H1 (cell line): ENCODE results near the gene FERMT2. TPM values are rescaled to one million over a fixed set of nuclear protein-coding genes. Genes with fewer than 3 reads are reported as not detected.

Experiments used
- BACH1 ChIP-seq: IDR thresholded peaks from 2 replicates; pipeline ENCODE4 v1.6.1; 2012; ENCODE audit warnings: low read length, improper control_type of control experiment
- CEBPB ChIP-seq: IDR thresholded peaks from 2 replicates; pipeline ENCODE4 v1.6.1; 2012; ENCODE audit warnings: low read depth, low read length
- CREB1 ChIP-seq: IDR thresholded peaks from 2 replicates; pipeline ENCODE4 v1.6.1; 2012; ENCODE audit warnings: inconsistent platforms
- FOSL1 ChIP-seq: IDR thresholded peaks from 2 replicates; pipeline ENCODE4 v1.6.1; 2011; ENCODE audit warnings: mild to moderate bottlenecking, low read depth, low read length, moderate library complexity; ENCODE audit not compliant: insufficient read depth
- KDM1A ChIP-seq: fragments of 200-600, 300-600 bp; sonication (generic); IDR thresholded peaks from 2 replicates; pipeline ENCODE4 v1.7.1; 2016; ENCODE audit warnings: mild to moderate bottlenecking, low read length, borderline replicate concordance
- MAFK ChIP-seq: IDR thresholded peaks from 2 replicates; pipeline ENCODE4 v1.6.1; 2012; ENCODE audit warnings: low read depth, mild to moderate bottlenecking, improper control_type of control experiment, low read length
- SIN3A ChIP-seq, 2 experiments: IDR thresholded peaks in 1 of 2; conservative IDR thresholded peaks in 1 of 2; 2 replicates each; pipeline ENCODE4 v1.6.1; 2011 to 2012; ENCODE audit warnings: low read length in 2 of 2, improper control_type of control experiment in 1 of 2, low read depth in 1 of 2, mild to moderate bottlenecking in 1 of 2
- polyA plus RNA-seq, 7 experiments: library from polyadenylated mRNA; depleted of rRNA in 3 of 7; stranded (reverse) in 5 of 7; unstranded in 2 of 7; fragments of >200 nt in 5 of 7; fragments of 200-250 nt in 2 of 7; gene quantifications; 1 replicate in 5 of 7; 2 replicates in 1 of 7; 4 replicates in 1 of 7; pipeline versions ENCODE4 v1.2.1 to v1.2.3, GENCODE V29; 2011 to 2013; ENCODE audit warnings: missing spikeins in 2 of 7, mixed read lengths in 2 of 7
- total RNA-seq: library from RNA; stranded (reverse); fragmentation: NEBNext Ultra II Directional; extraction: Animal tissue kit (Norgen Biotek cat#: 25700); gene quantifications from 2 replicates; pipeline ENCODE4 v1.2.1, GENCODE V29; 2021
- TF ChIP-seq, protein P1 (sequence below): IDR thresholded peaks from 2 replicates; pipeline ENCODE4 v1.6.1; 2011; ENCODE audit warnings: low read depth, mild to moderate bottlenecking, low read length; ENCODE audit not compliant: insufficient read depth
- TF ChIP-seq, protein P2 (sequence below): fragments of 300-600 bp; sonication (generic); IDR thresholded peaks from 2 replicates; pipeline ENCODE4 v1.7.1; 2012; ENCODE audit warnings: low read length, moderate library complexity, mild to moderate bottlenecking, inconsistent platforms; ENCODE audit not compliant: insufficient replicate concordance

FERMT2 gene
- total and polyA plus RNA-seq, 2 of the 8 experiments (the other 6 are each of a cell fraction or from before 2014, with no cell fraction given): 53.3 to 142 TPM

- TF ChIP-seq CREB1 (no peak), SIN3A (conservative IDR thresholded peaks at IDR 0.05 in 1 of 2, IDR thresholded peaks at IDR 0.05 in 1 of 2; ENCODE audit: low read depth in 1 of 2, low read length in 2 of 2) (no peak), BACH1 (no peak), CEBPB (no peak), MAFK (no peak), FOSL1 (no peak), KDM1A (no peak)
- TF ChIP-seq, protein P1, sequence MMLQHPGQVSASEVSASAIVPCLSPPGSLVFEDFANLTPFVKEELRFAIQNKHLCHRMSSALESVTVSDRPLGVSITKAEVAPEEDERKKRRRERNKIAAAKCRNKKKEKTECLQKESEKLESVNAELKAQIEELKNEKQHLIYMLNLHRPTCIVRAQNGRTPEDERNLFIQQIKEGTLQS: no peak
- TF ChIP-seq, protein P2, sequence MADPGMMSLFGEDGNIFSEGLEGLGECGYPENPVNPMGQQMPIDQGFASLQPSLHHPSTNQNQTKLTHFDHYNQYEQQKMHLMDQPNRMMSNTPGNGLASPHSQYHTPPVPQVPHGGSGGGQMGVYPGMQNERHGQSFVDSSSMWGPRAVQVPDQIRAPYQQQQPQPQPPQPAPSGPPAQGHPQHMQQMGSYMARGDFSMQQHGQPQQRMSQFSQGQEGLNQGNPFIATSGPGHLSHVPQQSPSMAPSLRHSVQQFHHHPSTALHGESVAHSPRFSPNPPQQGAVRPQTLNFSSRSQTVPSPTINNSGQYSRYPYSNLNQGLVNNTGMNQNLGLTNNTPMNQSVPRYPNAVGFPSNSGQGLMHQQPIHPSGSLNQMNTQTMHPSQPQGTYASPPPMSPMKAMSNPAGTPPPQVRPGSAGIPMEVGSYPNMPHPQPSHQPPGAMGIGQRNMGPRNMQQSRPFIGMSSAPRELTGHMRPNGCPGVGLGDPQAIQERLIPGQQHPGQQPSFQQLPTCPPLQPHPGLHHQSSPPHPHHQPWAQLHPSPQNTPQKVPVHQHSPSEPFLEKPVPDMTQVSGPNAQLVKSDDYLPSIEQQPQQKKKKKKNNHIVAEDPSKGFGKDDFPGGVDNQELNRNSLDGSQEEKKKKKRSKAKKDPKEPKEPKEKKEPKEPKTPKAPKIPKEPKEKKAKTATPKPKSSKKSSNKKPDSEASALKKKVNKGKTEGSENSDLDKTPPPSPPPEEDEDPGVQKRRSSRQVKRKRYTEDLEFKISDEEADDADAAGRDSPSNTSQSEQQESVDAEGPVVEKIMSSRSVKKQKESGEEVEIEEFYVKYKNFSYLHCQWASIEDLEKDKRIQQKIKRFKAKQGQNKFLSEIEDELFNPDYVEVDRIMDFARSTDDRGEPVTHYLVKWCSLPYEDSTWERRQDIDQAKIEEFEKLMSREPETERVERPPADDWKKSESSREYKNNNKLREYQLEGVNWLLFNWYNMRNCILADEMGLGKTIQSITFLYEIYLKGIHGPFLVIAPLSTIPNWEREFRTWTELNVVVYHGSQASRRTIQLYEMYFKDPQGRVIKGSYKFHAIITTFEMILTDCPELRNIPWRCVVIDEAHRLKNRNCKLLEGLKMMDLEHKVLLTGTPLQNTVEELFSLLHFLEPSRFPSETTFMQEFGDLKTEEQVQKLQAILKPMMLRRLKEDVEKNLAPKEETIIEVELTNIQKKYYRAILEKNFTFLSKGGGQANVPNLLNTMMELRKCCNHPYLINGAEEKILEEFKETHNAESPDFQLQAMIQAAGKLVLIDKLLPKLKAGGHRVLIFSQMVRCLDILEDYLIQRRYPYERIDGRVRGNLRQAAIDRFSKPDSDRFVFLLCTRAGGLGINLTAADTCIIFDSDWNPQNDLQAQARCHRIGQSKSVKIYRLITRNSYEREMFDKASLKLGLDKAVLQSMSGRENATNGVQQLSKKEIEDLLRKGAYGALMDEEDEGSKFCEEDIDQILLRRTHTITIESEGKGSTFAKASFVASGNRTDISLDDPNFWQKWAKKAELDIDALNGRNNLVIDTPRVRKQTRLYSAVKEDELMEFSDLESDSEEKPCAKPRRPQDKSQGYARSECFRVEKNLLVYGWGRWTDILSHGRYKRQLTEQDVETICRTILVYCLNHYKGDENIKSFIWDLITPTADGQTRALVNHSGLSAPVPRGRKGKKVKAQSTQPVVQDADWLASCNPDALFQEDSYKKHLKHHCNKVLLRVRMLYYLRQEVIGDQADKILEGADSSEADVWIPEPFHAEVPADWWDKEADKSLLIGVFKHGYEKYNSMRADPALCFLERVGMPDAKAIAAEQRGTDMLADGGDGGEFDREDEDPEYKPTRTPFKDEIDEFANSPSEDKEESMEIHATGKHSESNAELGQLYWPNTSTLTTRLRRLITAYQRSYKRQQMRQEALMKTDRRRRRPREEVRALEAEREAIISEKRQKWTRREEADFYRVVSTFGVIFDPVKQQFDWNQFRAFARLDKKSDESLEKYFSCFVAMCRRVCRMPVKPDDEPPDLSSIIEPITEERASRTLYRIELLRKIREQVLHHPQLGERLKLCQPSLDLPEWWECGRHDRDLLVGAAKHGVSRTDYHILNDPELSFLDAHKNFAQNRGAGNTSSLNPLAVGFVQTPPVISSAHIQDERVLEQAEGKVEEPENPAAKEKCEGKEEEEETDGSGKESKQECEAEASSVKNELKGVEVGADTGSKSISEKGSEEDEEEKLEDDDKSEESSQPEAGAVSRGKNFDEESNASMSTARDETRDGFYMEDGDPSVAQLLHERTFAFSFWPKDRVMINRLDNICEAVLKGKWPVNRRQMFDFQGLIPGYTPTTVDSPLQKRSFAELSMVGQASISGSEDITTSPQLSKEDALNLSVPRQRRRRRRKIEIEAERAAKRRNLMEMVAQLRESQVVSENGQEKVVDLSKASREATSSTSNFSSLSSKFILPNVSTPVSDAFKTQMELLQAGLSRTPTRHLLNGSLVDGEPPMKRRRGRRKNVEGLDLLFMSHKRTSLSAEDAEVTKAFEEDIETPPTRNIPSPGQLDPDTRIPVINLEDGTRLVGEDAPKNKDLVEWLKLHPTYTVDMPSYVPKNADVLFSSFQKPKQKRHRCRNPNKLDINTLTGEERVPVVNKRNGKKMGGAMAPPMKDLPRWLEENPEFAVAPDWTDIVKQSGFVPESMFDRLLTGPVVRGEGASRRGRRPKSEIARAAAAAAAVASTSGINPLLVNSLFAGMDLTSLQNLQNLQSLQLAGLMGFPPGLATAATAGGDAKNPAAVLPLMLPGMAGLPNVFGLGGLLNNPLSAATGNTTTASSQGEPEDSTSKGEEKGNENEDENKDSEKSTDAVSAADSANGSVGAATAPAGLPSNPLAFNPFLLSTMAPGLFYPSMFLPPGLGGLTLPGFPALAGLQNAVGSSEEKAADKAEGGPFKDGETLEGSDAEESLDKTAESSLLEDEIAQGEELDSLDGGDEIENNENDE: no peak
Measured at GRCh38 chr14:52951681-52952554, 1.1 kb upstream of the FERMT2 start (continued).
